ENCODE measurements around the gene MTG2. TPM values are rescaled to one million over a fixed set of nuclear protein-coding genes. Genes with fewer than 3 reads are reported as not detected.

Gene MTG2
- total and polyA plus RNA-seq, 2 of the 13 experiments (the other 11 are each of a cell fraction or from before 2014, with no cell fraction given): 20.4 to 37.8 TPM

DNA sequence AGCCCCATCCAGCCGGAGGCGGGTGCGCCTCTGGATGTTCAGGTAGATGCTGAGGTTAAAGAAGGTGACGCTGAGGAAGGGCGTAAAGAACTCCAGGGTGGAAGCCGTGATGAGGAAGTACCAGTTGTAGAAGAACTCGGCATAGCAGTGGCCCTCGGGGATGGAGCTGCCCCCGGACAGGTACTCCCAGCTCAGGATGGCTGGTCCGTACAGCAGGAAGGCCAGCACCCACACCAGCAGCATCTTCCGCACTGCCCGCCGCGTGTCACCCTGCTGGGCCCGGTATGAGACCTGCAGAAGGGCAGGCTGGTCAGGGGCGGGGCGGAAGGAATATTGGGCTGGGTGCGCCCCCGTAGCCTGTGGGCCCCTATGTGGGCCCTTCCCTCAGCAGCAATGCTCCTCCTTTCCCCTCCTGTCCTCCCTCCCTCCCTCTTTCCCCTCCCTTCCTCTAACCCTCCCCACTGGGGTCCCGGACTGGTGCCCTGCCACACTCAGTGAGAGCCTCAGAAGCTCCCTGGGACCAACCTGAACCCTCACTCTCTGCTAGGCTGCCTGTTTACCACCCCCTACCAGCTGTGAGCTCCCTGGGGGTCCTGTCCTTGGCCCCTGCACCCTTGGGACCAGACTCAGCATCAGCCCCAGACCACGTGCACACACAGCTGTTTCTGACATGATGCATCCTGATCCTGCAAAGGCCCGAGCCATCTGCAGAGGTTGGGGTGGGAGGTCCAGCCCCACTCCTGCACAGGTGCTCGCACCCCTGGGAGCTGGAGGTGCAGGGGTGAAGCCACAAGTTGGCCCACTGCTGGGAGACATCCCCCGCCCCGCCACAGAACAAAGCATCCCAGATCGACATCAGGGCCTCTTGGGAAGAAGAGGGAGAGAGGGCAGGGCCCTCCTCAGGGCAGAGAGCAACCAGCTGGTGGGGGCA lies 34.1 kb downstream of the MTG2 start:
- no peak overlapping the region for H3K27ac ChIP-seq (ENCODE audit: extremely low read length, insufficient read depth, low read length)
- ChIA-PET CTCF (ENCODE audit: low intra/inter-chr PET ratio, low total read pairs) (no interaction called here), POLR2A (no interaction called here)
- ATAC-seq: no peak
- H3K4me2 ChIP-seq (ENCODE audit: low read depth, low read length): no peak overlapping the region
- no peaks in the 10 kb centered on the region for H3K36me3 ChIP-seq (replicated peaks in 1 of 2; ENCODE audit: control insufficient read depth in 1 of 2, insufficient read depth in 2 of 2, low read length in 2 of 2)
- WGBS (ENCODE audit: low lambda C conversion rate): 36% methylated on average over 24 of the region's 26 CpGs
- no peak for DNase-seq (ENCODE audit: low spot score)
- peaks cover 60 to 82% of the 10 kb centered on the region in 2 experiments for H3K27me3 ChIP-seq (ENCODE audit: control insufficient read depth in 1 of 2, insufficient read depth in 2 of 2, low read length in 2 of 2)
- no peaks in the 10 kb centered on the region for H3K9me3 ChIP-seq (ENCODE audit: low read length)
- FAIRE-seq: no peak
- no TSS peak for BruUV-seq (replicated peaks)
- intact Hi-C loops (cut with micrococcal nuclease; ENCODE audit: unreplicated experiment): no loop called here
- no peaks in the 10 kb centered on the region for H3K79me2 ChIP-seq (ENCODE audit: insufficient read depth, low read length)
- no peak overlapping the region for H3K9ac ChIP-seq (ENCODE audit: insufficient read depth, low read depth, low read length)
- in situ Hi-C loops (cut with HindIII; ENCODE audit: extremely low pct_ligation_motif_present, low pct_unique_long_range_greater_than_20kb): no loop called here
- no peak overlapping the region for H3K4me3 ChIP-seq (replicated peaks in 1 of 3; ENCODE audit: insufficient read depth in 1 of 3, low read depth in 2 of 3, low read length in 3 of 3)
- peaks cover 41% of the 10 kb centered on the region for H3K4me1 ChIP-seq (ENCODE audit: insufficient read depth, low read length)
- peaks cover 26% of the 10 kb centered on the region; the same call in 1 of the 2 replicates for H4K20me1 ChIP-seq (ENCODE audit: insufficient read depth, low read length)
- H2AFZ ChIP-seq (ENCODE audit: low read length): no peak overlapping the region
- no peak for TF ChIP-seq FOXO1 (CRISPR knock-in tag; IDR thresholded peaks at IDR 0.05)
- no peak for TF ChIP-seq ZNF816 (CRISPR knock-in tag; IDR thresholded peaks at IDR 0.05; ENCODE audit: borderline replicate concordance)
- TF ChIP-seq, protein P1, sequence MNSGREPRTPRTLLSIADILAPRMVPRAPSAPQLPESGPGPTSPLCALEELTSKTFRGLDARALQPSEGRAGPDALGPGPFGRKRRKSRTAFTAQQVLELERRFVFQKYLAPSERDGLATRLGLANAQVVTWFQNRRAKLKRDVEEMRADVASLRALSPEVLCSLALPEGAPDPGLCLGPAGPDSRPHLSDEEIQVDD (CRISPR knock-in tag; IDR thresholded peaks at IDR 0.05; ENCODE audit: borderline replicate concordance): no peak
- TF ChIP-seq, protein P2, sequence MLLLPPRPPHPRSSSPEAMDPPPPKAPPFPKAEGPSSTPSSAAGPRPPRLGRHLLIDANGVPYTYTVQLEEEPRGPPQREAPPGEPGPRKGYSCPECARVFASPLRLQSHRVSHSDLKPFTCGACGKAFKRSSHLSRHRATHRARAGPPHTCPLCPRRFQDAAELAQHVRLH (CRISPR knock-in tag; IDR thresholded peaks at IDR 0.05; ENCODE audit: borderline replicate concordance, low read depth): no peak
- TF ChIP-seq ZFX (CRISPR knock-in tag; IDR thresholded peaks at IDR 0.05; ENCODE audit: low read depth): no peak
- no peak for TF ChIP-seq ZFP62 (CRISPR knock-in tag; IDR thresholded peaks at IDR 0.05)
- TF ChIP-seq ZBTB7A (CRISPR knock-in tag; IDR thresholded peaks at IDR 0.05): 0 out of 2 replicates have a peak, but pooled peaks have one; percentile 38
- peak; percentile 6; the same call in 1 of the 2 replicates for TF ChIP-seq BHLHE40 (IDR thresholded peaks at IDR 0.05; ENCODE audit: low read length)
- TF ChIP-seq ZSCAN30 (CRISPR knock-in tag; IDR thresholded peaks at IDR 0.05): no peak
- TF ChIP-seq MAFG (CRISPR knock-in tag; IDR thresholded peaks at IDR 0.05): 0 out of 2 replicates have a peak, but pooled peaks have one; percentile 11
- TF ChIP-seq SAP130 (CRISPR knock-in tag; IDR thresholded peaks at IDR 0.05; ENCODE audit: low read depth): peak; percentile 43; the same call in 1 of the 2 replicates
- no peak for TF ChIP-seq ZNF468 (CRISPR knock-in tag; IDR thresholded peaks at IDR 0.05)
- no peak for TF ChIP-seq THAP11 (CRISPR knock-in tag; IDR thresholded peaks at IDR 0.05)
- no peak for TF ChIP-seq IRX3 (CRISPR knock-in tag; IDR thresholded peaks at IDR 0.05; ENCODE audit: borderline replicate concordance, low read depth)
- TF ChIP-seq PHF5A (CRISPR knock-in tag; IDR thresholded peaks at IDR 0.05; ENCODE audit: low read depth, unreplicated experiment): no peak
- no peak for TF ChIP-seq MIXL1 (CRISPR knock-in tag; IDR thresholded peaks at IDR 0.05)
- TF ChIP-seq, protein P3, sequence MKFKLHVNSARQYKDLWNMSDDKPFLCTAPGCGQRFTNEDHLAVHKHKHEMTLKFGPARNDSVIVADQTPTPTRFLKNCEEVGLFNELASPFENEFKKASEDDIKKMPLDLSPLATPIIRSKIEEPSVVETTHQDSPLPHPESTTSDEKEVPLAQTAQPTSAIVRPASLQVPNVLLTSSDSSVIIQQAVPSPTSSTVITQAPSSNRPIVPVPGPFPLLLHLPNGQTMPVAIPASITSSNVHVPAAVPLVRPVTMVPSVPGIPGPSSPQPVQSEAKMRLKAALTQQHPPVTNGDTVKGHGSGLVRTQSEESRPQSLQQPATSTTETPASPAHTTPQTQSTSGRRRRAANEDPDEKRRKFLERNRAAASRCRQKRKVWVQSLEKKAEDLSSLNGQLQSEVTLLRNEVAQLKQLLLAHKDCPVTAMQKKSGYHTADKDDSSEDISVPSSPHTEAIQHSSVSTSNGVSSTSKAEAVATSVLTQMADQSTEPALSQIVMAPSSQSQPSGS (CRISPR knock-in tag; IDR thresholded peaks at IDR 0.05): no peak
- TF ChIP-seq RBFOX2 (IDR thresholded peaks at IDR 0.05; ENCODE audit: low read depth, low read length): no peak
- no peak for TF ChIP-seq FOXC1 (CRISPR knock-in tag; IDR thresholded peaks at IDR 0.05; ENCODE audit: borderline replicate concordance)
- 0 out of 2 replicates have a peak, but pooled peaks have one; percentile 31 for TF ChIP-seq ZNF572 (CRISPR knock-in tag; IDR thresholded peaks at IDR 0.05)
- TF ChIP-seq, protein P4, sequence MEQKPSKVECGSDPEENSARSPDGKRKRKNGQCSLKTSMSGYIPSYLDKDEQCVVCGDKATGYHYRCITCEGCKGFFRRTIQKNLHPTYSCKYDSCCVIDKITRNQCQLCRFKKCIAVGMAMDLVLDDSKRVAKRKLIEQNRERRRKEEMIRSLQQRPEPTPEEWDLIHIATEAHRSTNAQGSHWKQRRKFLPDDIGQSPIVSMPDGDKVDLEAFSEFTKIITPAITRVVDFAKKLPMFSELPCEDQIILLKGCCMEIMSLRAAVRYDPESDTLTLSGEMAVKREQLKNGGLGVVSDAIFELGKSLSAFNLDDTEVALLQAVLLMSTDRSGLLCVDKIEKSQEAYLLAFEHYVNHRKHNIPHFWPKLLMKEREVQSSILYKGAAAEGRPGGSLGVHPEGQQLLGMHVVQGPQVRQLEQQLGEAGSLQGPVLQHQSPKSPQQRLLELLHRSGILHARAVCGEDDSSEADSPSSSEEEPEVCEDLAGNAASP (CRISPR knock-in tag; IDR thresholded peaks at IDR 0.05; ENCODE audit: borderline replicate concordance): no peak
- TF ChIP-seq ZSCAN31 (CRISPR knock-in tag; IDR thresholded peaks at IDR 0.05; ENCODE audit: low read depth): no peak
- no peak for TF ChIP-seq ZNF205 (CRISPR knock-in tag; IDR thresholded peaks at IDR 0.05)

Data from HepG2 (cell line).